Measurements from ENCODE around the gene A2M. TPM values are rescaled to one million over a fixed set of nuclear protein-coding genes. Genes with fewer than 3 reads are reported as not detected.

The A2M gene
- total and polyA plus RNA-seq, 2 experiments from 2014 or later: 0.92 TPM; not detected in 1

DNA sequence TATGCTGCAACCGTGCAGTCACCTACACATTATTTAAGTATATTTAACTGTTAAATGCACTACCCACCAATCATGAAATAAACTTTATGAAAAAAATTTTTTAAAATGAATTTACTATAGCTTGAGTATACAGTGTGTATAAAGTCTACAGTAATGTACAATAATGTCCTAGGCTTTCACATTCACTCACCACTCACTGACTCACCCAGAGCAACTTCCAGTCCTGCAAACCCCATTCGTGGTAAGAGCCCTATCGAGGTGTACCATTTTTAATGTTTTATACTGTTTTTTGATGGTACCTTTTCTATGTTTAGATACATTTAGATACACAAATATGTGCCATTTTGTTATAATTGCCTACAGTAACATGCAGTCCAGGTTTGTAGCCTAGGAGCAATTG is 78.3 kb downstream of the A2M start (continued):
- TF ChIP-seq, protein P1, sequence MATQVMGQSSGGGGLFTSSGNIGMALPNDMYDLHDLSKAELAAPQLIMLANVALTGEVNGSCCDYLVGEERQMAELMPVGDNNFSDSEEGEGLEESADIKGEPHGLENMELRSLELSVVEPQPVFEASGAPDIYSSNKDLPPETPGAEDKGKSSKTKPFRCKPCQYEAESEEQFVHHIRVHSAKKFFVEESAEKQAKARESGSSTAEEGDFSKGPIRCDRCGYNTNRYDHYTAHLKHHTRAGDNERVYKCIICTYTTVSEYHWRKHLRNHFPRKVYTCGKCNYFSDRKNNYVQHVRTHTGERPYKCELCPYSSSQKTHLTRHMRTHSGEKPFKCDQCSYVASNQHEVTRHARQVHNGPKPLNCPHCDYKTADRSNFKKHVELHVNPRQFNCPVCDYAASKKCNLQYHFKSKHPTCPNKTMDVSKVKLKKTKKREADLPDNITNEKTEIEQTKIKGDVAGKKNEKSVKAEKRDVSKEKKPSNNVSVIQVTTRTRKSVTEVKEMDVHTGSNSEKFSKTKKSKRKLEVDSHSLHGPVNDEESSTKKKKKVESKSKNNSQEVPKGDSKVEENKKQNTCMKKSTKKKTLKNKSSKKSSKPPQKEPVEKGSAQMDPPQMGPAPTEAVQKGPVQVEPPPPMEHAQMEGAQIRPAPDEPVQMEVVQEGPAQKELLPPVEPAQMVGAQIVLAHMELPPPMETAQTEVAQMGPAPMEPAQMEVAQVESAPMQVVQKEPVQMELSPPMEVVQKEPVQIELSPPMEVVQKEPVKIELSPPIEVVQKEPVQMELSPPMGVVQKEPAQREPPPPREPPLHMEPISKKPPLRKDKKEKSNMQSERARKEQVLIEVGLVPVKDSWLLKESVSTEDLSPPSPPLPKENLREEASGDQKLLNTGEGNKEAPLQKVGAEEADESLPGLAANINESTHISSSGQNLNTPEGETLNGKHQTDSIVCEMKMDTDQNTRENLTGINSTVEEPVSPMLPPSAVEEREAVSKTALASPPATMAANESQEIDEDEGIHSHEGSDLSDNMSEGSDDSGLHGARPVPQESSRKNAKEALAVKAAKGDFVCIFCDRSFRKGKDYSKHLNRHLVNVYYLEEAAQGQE (IDR thresholded peaks at IDR 0.05; ENCODE audit: unreplicated experiment): no peak

DNA sequence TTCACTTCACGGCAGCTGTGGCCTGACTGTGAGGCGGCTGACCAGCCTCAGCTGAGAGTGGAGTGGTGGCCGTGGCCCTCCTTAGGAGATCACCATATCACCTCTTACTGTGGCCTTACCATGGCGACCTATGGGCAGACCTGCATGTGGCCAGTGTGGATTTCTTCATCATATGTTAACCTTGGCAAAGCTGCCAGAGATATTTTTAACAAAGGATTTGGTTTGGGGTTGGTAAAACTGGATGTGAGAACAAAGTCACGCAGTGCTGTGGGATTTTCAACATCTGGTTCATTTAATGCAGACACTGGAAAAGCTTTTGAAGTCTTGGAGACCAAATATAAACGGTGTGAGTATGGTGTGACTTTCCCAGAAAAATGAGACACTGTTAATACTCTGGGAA is 79.5 kb downstream of the A2M start:
- no peak overlapping the region for H2AFZ ChIP-seq
- no peak overlapping the region for H3K27ac ChIP-seq (ENCODE audit: low read depth)
- no peaks in the 10 kb centered on the region for H3K4me1 ChIP-seq (ENCODE audit: insufficient read depth)
- no peaks in the 10 kb centered on the region for H3K36me3 ChIP-seq (ENCODE audit: insufficient read depth)
- H3K9me3 Mint-ChIP-seq: peaks cover 3% of the 10 kb centered on the region; the same call in 1 of the 3 replicates
- H3K36me3 Mint-ChIP-seq (ENCODE audit: low read depth): no peaks in the 10 kb centered on the region; the same call in 1 of the 3 replicates
- H3K27me3 ChIP-seq (ENCODE audit: insufficient read depth): no peaks in the 10 kb centered on the region
- no peaks in the 10 kb centered on the region; the same call in 1 of the 2 replicates for H3K9me2 ChIP-seq (ENCODE audit: insufficient read depth)
- no peak overlapping the region for H3K27ac Mint-ChIP-seq
- H3K4me2 ChIP-seq: no peak overlapping the region
- H3K4me3 ChIP-seq: no peak overlapping the region
- ATAC-seq (no peak), DNase-seq (ENCODE audit: low spot score) (no peak)
- H3F3A ChIP-seq (replicated peaks; ENCODE audit: low read depth): no peaks in the 10 kb centered on the region
- H3K79me2 ChIP-seq (replicated peaks; ENCODE audit: insufficient read depth): no peaks in the 10 kb centered on the region
- H3K27me3 Mint-ChIP-seq (ENCODE audit: insufficient read depth, low read depth, poor library complexity): peaks cover 2% of the 10 kb centered on the region
- no peak overlapping the region for H3K4me3 Mint-ChIP-seq
- TF ChIP-seq NANOG (IDR thresholded peaks at IDR 0.05; ENCODE audit: borderline replicate concordance) (no peak), EZH2phosphoT487 (IDR thresholded peaks at IDR 0.05; ENCODE audit: unreplicated experiment) (no peak), POLR2AphosphoS5 (IDR thresholded peaks at IDR 0.05; ENCODE audit: low read depth) (no peak), EZH2 (IDR thresholded peaks at IDR 0.05; ENCODE audit: low read depth, unreplicated experiment) (no peak), STAT1 (IDR thresholded peaks at IDR 0.05; ENCODE audit: unreplicated experiment) (no peak), JUNB (IDR thresholded peaks at IDR 0.05; ENCODE audit: unreplicated experiment) (no peak), ZNF331 (CRISPR knock-in tag; IDR thresholded peaks at IDR 0.05; ENCODE audit: low read depth) (no peak), ZNF114 (CRISPR knock-in tag; IDR thresholded peaks at IDR 0.05) (no peak)
- TF ChIP-seq, protein P1 (IDR thresholded peaks at IDR 0.05; ENCODE audit: unreplicated experiment): no peak
- TF ChIP-seq, protein P2, sequence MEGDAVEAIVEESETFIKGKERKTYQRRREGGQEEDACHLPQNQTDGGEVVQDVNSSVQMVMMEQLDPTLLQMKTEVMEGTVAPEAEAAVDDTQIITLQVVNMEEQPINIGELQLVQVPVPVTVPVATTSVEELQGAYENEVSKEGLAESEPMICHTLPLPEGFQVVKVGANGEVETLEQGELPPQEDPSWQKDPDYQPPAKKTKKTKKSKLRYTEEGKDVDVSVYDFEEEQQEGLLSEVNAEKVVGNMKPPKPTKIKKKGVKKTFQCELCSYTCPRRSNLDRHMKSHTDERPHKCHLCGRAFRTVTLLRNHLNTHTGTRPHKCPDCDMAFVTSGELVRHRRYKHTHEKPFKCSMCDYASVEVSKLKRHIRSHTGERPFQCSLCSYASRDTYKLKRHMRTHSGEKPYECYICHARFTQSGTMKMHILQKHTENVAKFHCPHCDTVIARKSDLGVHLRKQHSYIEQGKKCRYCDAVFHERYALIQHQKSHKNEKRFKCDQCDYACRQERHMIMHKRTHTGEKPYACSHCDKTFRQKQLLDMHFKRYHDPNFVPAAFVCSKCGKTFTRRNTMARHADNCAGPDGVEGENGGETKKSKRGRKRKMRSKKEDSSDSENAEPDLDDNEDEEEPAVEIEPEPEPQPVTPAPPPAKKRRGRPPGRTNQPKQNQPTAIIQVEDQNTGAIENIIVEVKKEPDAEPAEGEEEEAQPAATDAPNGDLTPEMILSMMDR (conservative IDR thresholded peaks at IDR 0.05; ENCODE audit: low read depth in 2 of 2): no peak
- TF ChIP-seq, protein P3, sequence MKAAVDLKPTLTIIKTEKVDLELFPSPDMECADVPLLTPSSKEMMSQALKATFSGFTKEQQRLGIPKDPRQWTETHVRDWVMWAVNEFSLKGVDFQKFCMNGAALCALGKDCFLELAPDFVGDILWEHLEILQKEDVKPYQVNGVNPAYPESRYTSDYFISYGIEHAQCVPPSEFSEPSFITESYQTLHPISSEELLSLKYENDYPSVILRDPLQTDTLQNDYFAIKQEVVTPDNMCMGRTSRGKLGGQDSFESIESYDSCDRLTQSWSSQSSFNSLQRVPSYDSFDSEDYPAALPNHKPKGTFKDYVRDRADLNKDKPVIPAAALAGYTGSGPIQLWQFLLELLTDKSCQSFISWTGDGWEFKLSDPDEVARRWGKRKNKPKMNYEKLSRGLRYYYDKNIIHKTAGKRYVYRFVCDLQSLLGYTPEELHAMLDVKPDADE (IDR thresholded peaks at IDR 0.05): no peak
- no peaks in the 10 kb centered on the region for H4K20me1 ChIP-seq (replicated peaks; ENCODE audit: insufficient read depth)
- H3K4me1 Mint-ChIP-seq: no peaks in the 10 kb centered on the region

Data from GM23338 (cell line).